NCI-H345 (cell line): Measurements from ENCODE around the gene PBOV1.

Experiments
- DNase-seq: peaks from one replicate; lab custom pipeline; 2025; lab: John Stamatoyannopoulos, UW

The PBOV1 gene

DNA sequence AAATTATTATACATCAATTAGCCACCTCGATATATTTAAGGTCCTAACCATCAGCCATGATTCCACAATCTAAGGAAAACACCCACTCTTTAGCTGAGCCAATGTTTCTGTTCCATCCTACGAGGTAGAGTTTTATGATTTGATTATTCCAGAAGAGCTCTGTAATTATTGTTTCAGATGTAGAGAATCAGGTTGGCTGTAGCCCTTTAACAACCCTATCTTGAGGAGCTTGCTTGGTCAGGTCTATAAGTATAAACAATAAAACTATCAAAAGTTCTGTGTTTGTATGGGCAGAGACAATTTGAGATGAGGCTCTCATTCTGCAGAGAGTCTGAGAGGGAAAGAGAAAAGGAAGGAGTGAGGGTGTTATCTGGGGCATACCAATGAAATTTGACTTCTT is at the start of gene PBOV1:
PBOV1 (minus strand) TSS at position 43 of the 400 bp plus-strand sequence. CDS start 96 bp downstream, outside the sequence.
- no peak for DNase-seq

DNA sequence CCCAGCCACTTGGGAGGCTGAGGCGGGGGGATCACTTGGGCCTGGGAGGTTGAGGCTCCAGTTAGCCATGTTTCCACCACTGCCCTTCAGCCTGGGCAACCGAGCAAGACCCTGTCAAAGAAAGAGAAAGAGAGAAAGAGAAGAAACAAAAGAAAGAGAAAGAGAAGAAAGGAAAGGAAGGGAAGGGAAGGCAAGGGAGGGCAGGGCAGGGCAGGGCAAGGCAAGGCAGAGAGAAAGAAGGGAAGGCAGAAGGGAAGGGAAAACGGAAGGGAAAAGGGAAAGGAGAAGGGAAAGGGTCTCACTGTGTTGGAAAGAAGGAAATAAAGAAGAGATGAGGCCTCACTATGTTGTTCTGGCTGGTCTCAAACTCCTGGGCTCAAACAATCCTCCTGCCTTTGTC is 47.8 kb upstream of the PBOV1 start:
- DNase-seq, result no peak

- no peak for DNase-seq
Measured at GRCh38 chr6:138264372-138264880, 46.1 kb upstream of the PBOV1 start.

DNA sequence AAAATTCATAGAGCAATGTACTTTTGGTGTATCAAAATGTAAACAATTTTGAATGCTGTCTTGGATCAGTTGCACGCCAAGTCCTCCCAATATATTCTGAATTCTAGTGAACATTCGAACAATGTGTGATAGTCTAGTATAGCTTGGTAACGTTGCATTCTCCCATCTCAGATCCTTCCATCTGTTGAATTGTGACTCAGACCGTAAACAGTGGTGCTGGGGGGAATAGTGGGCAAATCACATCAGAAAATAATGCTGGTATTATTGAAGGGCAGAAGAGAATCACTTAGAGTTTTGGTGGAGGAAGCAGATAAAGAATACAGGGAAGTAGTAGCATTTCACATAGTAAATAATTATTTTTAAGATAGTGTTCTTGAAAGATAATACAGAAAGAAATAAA is 45.7 kb upstream of the PBOV1 start:
- no peak for DNase-seq

DNA sequence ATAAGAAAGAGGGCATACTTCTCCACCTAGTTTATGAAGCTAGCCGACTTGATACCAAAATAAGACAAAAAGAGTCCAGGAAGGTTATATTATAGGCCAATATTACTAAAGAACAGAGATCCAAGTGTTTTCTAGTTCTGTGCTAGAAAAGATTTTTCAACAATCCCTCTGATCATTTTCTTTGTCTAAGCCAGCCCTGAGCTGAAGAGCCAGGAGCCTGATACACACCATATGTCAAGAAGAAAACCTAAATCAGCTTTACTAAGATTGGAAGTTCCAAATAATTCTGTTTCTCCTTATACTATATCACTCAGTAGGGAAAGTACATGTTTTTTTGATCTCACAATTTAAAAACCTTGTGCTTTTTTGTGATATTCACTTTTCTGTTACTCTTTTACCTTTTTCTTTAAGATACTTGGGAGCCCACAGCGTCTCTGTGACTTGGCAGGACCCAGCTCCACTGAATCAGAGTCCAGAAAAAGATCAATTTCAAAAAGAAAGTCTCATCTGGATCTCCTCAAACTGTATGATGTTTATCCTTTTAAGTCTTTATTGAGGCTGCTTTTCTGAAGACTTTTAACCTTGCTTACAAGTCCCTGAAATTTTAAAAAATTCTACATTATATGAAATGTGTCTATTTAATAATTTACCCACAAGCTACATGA is 43.0 kb upstream of the PBOV1 start:
- DNase-seq, result no peak

- no peak for DNase-seq
Measured at GRCh38 chr6:138258991-138259390, 40.7 kb upstream of the PBOV1 start.

DNA sequence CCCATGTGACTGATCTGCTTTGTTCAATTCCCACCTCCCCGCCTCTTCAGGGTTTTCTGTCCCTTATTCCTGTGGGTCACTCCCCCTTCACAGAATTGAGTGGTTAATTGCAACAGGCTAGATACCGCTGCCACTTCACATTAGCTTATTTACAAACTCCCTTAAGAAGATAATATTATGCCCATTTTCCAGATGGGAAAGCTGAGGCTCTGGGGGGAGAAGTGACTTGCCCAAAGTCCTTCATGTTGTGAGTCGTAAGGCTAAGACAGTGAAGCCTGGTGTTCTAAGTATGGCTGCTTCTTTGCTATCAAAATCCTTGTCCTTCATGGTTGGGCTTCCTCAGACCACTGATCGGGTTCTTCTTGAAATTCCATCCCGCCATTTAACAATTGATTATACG is 39.9 kb upstream of the PBOV1 start:
- no peak for DNase-seq

GRCh38 chr6:138257638-138258040 is 39.3 kb upstream of the PBOV1 start:
- no peak for DNase-seq

DNA sequence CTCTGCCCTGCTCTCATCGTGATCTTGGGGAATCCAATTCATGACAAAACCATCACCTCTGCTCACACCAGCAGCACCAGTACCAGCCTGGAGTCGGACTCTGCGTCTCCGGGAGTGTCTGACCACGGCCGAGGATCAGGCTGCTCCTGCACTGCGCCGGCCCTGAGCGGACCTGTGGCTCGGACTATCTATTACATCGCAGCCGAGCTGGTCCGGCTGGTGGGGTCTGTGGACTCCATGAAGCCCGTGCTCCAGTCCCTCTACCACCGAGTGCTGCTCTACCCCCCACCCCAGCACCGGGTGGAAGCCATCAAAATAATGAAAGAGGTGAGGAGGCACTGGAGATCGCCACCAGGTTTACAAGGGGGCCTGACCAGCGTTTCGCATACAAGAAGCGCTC is 37.2 kb upstream of the PBOV1 start:
- DNase-seq, result no peak

GRCh38 chr6:138253731-138254130 is 35.4 kb upstream of the PBOV1 start:
- DNase-seq, result no peak

GRCh38 chr6:138250513-138251247 is 32.4 kb upstream of the PBOV1 start:
- no peak for DNase-seq

- no peak for DNase-seq
Measured at GRCh38 chr6:138250053-138250452, 31.8 kb upstream of the PBOV1 start.

DNA sequence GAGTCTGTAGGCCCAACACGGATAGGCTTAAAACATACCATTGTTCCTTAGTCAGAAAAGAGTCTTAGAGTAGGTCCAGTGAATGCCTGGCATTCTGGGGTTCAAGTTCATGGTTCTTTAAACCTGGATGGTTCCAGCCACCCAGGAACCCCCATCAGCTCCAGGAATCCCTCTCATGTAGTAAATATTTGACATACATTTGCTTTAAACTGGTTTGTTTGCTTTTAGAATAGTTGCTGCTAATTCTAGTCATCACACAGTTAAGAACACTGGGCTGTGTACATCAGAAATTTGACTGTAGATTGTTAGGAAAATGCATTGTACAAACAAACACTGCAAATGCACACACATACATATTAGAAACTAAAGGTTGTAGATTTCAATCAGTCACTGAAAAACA is 30.6 kb upstream of the PBOV1 start:
- DNase-seq, result no peak

GRCh38 chr6:138248011-138248410 is 29.7 kb upstream of the PBOV1 start:
- DNase-seq, result no peak

- DNase-seq, result no peak
Measured at GRCh38 chr6:138246650-138247440, 28.6 kb upstream of the PBOV1 start.

DNA sequence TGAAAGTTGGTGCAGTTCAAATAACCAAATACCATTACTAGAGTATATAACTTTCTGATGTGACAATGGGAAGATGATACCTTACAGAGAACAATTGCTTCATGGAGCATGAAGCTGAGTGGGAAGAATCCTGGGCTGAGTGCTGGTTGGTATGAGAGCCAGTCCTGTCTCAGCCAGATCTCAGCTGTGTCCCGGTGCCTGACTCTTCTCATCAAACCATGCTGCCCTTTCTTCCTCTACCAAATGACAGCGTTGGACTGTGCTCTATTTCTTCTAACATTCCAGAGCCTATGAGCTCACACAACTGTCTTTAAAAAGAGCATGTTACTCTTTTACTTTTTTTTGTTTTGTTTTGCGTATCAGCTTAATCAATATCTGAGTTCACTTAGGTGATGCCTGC is 27.5 kb upstream of the PBOV1 start:
- no peak for DNase-seq

- DNase-seq, result no peak
Measured at GRCh38 chr6:138242987-138243592, 24.8 kb upstream of the PBOV1 start.

- no peak for DNase-seq
Measured at GRCh38 chr6:138241934-138242333, 23.6 kb upstream of the PBOV1 start.

- no peak for DNase-seq
Measured at GRCh38 chr6:138241381-138241780, 23.1 kb upstream of the PBOV1 start.

DNA sequence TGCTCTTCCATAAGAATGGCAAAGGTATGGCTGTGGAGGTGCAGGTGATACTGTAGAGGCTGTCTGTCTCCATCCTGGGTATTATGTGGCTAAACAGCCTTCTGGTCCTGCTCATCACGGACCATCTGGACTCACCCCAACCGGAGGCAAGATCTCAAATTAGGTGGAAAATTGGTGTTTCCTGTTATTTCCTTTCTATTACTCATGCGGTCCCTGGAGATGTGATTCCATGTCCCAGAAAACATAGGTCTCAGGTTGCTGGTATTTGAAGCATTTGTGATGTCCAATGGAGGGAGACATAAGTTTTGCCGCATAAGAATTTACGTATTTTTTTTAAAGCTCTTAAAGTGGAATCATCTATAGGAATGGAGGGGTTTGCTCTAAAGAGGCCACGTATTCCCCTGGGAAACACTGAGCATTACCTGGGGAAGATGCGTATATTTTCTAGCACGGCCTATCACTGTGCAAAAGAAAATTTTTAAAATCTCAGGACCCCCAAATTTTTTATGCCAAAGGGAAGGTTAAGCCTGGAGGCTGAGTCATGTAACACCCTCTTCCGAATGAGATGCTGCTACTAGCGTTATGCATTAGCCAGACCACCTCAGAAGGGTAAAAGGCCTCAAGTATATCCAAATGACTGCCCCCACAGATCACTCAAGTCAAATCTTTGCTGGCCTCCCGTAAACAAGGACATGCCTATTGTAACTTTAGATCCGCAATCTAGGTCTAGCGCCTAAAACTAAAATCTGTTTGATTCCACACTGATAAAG is 22.4 kb upstream of the PBOV1 start:
- no peak for DNase-seq

- no peak for DNase-seq
Measured at GRCh38 chr6:138239774-138240173, 21.5 kb upstream of the PBOV1 start.

- no peak for DNase-seq
Measured at GRCh38 chr6:138238368-138238767, 20.1 kb upstream of the PBOV1 start.
